GM19452 (cell line): Measurements from ENCODE around the gene PTPA.
A peak's percentile ranks its signal among the peaks of the same experiment; 100 is the strongest.

Experiments used
- ATAC-seq: cut with Tn5 transposase; IDR thresholded peaks from one replicate; pipeline ENCODE4 v1.9.1; 2021; ENCODE audit not compliant: unreplicated experiment

The PTPA gene

DNA sequence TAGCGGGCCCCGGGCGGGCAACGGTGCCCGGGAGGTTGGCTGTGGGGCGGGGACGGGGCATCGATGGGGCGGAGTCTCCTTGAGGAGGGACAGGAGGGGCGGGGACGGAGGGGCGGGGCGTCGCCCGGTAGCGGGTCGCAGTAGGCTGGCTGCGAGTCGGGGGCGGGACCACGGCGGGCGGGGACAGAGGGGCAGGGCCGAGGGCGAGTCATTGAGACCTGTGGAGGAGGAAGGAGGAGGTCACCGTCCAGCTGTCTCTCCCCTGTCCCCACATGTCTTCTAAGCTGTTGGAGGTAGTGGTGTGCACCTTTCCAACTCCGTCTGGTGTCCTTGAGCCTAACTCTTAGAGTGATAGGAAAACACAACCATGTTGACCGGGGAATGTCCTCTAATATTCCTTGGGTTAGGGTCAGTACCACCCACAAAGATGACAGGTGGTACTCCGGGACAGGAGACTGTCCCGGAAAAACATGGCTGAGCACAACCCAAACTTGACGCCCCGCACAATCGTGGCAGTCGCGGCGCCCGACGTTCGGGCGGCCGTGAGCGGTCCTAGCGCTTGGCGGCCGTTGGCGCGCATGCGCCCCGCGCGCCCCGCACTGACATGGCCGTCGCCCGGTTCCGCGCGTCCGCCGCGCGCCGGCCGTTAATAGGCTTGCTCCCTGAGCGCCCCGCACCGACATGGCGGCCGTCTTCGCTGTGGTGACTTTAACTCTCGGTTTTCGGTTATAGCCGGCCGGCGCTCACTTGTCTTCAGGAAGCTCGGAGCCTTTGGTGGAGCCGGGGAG, at the start of gene PTPA, which contains the start of gene CRAT:
Gene PTPA (plus strand): TSS at position 676 of the 788 bp plus-strand sequence. CDS start 186 bp downstream, outside the sequence.
Gene CRAT (minus strand): TSS at position 54 of the 788 bp plus-strand sequence. CDS start 284 bp downstream, outside the sequence.
- ATAC-seq, result peak; percentile 87

DNA sequence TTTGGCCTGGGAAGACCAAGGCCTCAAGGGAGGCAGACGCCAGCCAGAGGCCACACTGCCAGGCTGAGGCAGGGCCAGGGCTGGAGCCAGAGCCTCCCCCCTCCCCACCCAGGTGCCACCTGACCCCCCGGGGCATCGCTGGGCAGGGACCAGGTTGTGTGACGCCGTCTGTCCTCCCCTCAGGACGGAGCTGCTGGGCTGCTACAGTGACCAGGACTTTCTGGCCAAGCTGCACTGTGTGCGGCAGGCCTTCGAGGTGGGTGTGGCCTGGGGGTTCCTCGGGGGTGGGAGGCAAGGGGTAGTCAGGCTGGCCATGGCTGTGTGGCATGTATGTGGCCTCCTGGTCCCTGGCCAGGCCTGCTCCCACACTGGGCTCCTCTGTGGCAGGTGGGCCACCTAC, 48.2 kb upstream of the PTPA start:
- ATAC-seq, result no peak

DNA sequence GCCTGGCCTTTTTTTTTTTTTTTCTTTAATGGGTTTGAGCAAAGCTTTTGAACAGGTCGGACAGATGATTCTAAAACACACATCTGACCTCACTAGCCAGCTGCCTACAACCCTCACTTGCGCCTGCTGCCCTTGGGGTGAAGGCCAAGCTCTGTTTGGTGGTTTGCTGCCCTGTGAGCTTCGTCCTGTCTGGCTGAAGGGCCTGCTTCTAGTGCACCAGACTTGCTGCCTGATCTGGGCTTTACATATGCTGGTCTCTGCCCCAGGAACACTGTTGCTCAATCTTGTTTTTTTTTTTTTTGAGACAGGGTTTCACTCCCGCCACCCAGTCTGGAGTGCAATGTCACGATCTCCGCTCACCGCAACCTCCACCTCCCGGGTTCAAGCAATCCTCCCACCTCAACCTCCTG, 46.7 kb upstream of the PTPA start:
- no peak for ATAC-seq

DNA sequence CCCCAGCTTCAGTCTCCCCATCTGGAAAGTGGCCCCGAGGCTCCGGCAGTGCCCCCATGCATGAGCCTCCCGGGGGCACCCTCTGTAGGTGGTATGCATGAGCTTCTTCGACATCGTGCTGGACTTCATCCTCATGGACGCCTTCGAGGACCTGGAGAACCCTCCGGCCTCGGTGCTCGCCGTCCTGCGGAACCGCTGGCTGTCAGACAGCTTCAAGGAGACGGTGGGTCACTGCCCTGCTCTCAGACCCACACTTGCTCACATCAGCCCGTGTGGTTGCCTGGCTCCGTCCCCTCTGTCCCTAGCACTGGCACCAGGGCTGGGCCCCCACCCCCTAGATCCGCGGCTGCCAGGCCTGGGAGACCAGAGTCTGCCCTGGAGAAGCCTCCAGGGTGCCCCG, 43.1 kb upstream of the PTPA start:
- ATAC-seq, result no peak

DNA sequence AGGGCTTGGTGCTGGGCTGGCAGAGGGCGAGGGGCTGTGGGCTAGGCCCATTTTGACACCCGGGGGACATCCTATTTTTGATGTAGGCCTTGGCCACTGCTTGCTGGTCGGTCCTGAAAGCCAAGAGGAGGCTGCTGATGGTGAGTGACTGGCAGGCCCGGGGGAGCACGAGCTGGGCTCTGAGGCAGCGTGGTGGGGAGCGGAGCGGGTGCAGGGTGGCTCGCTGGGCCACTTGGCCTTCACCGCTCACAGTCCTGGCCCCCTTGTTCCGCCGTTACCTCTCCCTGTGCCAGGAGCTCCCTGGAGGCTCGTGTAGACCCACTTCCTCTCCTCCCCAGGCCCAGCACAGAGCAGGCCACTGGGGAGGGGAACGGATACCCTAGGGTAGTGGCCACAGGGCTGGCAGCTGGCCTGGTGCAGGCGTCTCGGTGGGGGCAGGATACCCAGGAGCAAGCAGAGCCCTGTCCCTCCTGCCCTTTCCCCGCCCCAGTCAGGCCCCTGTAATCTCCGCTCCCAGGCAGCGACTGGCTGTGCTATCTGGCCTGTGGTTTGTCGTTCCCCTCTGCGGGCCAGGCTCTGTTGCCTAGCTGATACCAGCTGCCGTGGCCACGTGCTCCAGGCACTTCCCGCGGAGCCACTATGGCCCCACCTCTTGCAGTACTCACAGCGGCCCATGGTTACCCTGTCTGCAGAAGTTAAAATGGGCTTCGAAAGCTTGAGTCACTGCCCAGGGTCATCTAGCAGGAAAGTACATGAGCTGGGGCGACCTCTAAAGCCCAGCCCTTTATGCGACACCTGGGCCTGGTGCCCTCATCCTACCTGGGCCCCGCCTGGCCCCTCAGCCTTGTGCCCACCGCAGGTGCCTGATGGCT, 42.0 kb upstream of the PTPA start:
- peak; percentile 74 for ATAC-seq

DNA sequence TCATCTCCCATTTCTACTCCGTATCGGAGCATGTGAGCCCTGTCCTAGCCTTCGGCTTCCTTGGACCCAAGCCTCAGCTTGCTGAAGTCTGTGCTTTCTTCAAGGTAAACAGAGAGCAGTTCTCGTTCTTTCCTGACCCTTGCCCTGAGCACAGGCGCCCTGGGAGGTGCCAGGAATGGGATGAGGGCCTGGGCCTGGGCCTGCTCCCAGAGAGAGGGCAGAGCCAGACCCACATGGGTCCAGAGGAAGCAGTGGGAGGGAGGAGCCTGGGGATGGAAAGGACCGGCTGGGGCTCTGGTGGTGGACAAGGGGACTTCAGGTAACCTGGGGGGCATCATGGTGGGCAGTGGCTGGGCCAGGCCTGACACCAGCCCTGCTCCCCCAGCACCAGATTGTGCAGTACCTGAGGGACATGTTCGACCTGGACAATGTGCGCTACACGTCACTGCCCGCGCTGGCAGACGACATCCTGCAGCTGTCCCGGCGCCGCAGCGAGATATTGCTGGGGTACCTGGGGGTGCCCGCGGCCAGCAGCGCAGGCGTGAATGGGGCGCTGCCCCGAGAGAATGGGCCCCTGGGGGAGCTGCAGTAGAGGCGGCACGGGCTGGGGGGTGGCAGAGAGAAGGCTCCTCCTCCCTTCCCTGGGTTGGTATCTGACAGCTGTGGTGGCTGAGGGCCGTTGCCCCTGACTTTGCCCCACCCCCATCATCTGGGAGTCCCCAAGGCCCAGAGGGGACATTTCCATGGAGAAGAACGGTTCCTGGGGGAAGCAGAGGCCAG, 41.2 kb upstream of the PTPA start:
- no peak for ATAC-seq

DNA sequence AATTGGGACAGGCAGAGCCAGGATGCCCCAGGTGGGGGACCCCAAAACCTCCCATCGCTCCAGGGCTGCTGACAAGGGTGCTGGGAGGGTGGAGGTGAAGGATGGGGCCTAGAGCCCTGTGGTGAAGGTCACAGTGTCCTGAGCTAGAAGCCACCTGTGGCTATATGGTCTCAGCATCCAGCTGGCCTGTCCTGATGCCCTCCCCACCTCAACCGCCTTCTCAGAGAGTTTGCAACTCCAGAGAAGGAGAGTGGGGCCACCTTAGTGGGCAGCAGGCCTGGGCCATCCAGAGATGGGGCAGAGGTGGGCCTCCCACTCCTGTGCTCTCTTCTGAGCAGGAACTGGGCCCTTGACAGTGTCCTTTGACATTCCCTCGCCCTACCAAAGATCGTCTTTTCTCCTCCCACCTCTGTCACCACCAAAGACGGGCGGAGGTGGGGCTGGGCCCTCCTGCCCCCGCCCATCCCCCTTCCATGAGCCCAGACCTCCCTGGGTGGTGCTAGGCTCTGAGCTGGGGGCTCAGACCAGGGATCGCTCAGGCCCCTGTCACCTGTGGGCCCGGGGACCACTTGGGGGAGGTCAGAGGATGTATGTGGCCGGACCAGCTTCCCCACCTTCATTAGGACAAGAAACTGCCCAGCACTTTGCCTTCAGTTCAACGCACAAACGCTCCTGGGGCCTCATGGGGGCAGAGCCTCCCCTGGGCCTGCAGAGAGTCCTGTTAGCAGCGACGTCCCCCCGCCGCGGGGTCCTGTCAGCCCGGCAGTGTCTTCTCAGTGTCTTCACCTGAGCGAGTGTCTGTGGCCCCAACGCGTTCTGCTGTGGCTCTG, 40.3 kb upstream of the PTPA start:
- no peak for ATAC-seq

DNA sequence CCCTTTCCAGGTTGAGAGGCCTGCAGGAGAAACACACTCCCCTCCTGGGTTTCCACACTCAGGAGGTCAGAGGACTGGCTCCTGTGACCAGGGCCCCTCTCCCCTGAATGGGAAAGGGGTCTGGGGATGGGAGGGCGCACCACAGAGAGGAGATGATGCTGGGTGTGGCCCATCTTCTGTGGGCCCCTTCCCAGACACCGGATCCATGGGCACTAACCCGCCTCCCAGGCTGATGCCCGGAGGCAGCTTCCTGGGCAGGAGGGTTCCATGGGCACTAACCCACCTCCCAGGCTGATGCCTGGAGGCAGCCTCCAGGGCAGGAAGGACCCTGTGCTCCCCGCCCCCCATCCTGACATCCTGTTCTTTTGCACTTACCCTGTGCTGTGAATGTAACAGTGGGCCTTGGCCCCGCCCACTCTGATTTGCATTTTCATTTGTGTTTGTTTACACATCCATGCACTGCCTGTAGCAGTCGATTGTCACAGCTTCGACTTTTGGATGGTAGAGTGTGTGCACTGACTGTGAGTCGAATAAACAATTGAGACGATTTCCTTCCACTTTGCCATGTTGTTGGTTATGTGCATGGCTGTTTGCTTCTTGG, 39.6 kb upstream of the PTPA start:
- no peak for ATAC-seq

DNA sequence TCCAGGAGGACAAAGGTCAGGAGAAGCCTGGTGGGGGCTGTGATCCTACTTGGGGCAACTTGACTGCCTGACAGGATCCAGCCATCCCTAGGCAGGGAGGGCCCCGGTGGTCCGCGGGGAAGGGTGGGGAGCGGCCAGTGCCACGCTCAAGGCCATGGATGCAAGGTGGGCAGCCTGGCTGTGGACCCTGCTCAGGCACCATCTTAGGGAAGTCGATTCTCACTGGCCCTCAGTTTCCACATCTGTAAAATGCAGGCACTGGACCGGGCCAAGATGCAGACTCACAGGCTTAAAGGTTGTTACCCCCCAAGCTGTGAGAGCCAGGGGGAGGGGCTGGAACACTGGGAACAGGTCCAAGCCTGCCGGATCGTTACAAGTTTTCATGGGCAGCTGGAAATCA, 39.0 kb upstream of the PTPA start:
- no peak for ATAC-seq

DNA sequence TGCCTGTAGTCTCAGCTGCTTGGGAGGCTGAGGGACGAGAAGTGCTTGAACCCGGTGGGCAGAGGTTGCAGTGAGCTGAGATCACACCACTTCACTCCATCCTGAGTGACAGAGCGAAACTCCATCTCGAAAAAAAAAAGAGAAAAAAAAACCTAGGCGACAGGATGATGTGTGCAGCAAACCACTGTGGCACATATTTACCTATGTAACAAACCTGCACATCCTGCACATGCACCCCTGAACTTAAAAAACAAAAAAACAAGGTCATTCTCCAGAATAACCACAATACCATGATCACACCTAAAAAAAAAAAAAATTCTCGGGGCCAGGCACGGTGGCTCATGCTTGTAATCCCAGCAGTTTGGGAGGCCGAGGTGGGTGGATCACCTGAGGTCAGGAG, 37.8 kb upstream of the PTPA start:
- no peak for ATAC-seq

DNA sequence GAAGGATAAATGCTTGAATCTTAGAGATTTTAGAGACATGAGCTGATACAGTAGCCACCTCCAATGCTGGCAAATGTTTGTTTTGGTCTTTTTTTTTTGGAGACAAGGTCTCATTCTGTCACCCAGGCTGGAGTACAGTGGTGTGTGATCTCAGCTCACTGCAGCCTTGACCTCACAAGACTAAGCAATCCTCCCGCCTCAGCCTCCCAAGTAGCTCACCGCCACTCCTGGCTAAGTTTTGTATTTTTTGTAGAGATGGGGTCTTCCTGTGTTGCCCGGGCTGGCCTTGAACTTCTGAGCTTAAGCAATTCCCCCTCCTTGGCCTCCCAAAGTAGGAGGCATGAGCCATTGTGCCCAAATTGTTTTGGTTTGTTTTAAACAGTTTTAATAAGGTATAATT, 37.1 kb upstream of the PTPA start:
- no peak for ATAC-seq

DNA sequence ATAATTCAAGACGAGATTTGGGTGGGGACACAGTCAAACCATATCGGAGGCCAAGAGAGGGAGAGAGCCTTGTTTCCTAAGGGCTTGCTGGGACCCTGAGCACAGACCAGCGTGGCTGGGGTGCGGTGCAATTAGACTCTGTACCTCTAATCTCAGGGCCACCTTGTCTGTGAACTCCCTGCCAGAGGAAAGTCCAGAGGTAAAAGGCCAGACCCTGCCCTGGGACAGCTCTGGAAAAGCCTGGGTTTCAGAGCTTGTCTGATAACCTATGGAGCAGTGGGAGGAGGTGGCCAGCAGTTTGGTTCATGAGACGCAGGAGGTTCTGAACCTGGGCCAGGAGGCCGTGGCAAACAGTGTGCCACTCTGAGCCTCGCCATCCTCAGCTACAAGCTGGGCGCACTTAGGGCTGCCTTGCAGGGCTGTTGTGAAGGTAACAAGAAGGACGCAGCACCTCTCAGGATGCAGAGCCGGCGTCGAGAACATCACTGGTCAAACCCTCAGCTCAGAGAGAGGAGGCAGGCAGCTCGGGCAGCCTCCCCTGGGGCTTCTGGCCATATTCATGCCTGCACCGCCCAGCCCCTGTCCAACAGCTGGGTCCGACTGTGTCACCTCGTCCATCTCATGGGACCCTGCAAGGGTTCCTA, 35.1 kb upstream of the PTPA start:
- no peak for ATAC-seq

DNA sequence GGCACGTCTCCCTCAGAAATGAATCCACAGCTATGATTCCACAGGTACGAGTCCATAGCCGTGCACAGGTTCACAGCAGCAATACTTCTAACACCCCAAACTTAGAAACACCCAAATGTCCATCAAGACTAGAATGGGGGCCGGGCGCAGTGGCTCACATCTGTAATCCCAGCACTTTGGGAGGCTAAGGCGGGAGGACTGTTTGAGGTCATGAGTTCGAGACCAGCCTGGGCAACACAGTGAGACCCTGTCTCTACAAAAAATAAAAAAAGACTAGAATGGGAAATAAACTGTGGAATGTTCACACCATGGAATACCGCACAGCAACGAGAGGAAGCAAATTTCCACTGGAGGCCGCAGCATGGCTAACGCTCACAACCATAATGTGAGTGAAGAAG, 34.6 kb upstream of the PTPA start:
- ATAC-seq, result no peak

DNA sequence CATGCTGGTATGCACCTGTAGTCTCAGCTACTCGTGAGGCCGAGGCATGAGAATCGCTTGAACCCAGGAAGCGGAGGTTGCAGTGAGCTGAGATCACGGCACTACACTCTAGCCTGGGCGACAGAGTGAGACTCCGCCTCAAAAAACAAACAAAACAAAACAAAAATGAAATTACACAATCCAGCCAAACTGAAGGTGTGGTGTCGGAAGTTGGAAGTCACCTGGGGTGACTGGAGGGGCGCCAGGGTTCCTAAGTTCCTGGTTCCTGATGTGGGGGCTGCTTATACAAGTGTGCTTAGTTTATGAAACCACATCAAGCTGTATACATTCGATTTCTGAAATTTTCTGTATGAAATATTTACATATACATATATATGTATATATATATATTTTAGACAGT, 34.0 kb upstream of the PTPA start:
- no peak for ATAC-seq

DNA sequence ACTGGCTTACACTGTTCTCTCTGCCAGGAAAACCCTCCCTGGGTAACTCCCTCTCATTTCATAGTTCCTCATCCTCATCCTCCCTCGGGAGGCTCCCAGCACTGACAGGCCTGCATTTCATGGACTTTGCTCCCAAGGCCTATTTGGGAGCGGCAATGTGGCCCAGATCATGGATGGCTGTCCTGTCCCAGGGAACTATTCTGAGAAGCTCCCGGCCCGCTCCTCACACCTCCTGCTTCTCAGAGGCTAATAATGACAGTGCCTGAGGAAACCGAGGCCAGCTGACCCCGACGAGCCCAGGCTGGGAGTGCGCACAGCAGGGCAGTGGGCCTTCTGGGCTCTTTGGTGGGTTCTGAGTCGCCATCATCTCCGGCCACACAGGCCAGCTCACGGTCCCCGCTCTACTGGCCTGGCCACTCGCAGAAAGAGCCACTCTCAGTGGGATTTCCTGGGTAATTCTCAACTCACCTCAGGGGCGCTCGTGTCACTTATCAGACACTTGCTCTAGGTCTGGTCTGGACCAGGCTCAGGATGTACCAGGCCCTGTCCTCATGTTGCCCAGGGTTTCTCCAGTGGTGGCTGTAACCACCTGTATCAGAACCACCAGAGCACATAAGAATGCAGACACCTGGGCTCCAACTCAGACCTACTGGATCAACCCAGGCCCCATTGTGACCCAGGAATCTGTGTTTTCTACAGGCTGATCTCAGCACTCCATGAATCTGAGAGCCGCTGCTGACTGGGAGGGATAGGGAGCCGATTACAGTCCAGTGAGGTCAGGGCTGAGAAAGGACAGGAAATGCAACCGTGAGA, 32.3 kb upstream of the PTPA start:
- no peak for ATAC-seq

DNA sequence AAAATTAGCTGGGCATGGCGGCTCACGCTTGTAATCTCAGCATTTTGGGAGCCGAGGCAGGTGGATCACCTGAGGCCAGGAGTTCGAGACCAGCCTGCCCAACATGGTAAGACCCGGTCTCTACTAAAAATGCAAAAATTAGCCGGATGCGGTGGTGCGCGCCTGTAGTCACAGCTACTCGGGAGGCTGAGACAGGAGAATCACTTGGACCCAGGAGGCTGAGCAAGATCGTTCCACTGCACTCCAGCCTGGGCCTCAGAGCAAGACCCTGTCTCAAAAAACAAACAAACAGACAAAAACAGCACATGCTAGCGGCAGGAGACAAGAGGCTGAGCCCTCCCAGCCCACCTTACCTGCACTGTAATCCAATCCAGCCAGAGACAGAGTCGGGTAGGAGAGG, 31.4 kb upstream of the PTPA start:
- ATAC-seq, result no peak

DNA sequence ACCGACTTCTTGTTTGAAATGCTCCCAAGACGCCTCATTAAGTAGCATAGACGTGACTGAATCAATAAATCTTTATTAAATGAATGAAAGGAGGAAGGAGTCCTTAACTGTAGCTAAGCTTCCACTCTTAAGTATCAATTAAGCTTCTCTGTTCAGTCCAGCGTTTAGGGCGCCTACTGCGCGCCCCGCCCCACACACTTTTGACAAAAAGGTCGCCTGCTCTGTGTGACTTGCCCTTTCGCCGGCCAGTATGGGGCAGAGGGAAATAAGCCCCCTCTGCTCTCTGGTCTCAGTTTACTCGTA, 31.0 kb upstream of the PTPA start:
- ATAC-seq, result no peak

DNA sequence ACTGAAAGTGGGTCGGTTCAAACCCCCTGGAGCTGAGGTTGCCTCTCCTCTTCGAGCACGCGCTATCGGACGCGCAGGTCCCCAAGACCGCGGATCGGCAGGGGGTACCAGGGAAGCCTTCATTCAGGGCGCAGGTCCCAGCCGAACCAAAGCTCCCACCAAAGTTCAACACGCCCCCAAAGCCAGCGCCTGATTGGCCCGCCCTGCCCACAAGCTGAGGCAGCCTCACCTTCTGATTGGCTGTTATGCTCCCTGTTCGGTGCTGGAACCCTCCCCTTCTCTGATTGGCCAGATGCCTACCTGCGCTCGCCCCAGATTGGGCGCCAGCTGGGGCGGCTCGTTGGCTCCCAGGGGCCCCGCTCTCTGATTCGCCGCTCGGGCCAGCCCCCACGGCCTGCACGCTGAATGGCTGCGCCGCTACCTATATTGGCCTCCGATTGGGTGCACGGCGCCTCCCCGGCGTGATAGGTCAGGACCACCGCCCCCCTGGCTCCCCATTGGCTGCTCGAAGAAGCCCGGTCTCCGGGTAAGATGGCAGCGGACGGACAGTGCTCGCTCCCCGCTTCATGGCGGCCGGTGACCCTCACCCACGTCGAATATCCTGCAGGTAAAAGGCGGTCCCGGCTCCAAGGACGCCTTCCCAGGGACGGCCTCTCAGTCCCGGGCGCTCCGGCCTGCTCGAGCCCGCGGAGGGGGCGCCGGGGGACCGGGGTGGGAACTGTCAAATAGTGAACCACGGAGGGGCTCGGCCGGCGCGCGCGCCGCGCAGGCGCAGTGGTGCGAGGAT, 30.4 kb upstream of the PTPA start, which contains the start of gene DOLPP1:
Gene DOLPP1 (plus strand): TSS at position 511 of the 787 bp plus-strand sequence. CDS start 21 bp downstream, at position 532.
- peak; percentile 89 for ATAC-seq
